NT2/D1 (cell line): ENCODE data around the gene SH3RF1.

Experiments used
- YY1 ChIP-seq: IDR thresholded peaks from 2 replicates; pipeline ENCODE4 v1.6.1; 2011; ENCODE audit not compliant: insufficient read length, insufficient read depth
- ZNF274 ChIP-seq: IDR thresholded peaks from 2 replicates; pipeline ENCODE4 v1.6.1; 2011; ENCODE audit warnings: mild to moderate bottlenecking, low read depth, low read length

GRCh38 chr4:169295822-169296221 lies 25.1 kb upstream of the SH3RF1 start:
- TF ChIP-seq ZNF274 (no peak), YY1 (no peak)
